ENCODE results near the gene ACMSD.
"Not testable (repeated sequence)": the region's sequence is repeated elsewhere in the genome, so short reads cannot be mapped to it uniquely, and the experiment has no call there.

ACMSD gene

GRCh38 chr2:134907441-134908116 is 69.2 kb downstream of the ACMSD start:
- DNase-seq (ENCODE audit: low read depth), result not testable (repeated sequence)

- no peak for DNase-seq (ENCODE audit: low read depth)
Measured at GRCh38 chr2:134910763-134911399, 72.5 kb downstream of the ACMSD start.

- DNase-seq (ENCODE audit: low read depth), result no peak
Measured at GRCh38 chr2:134911400-134911785, 73.0 kb downstream of the ACMSD start.

GRCh38 chr2:134912361-134912760 is 73.9 kb downstream of the ACMSD start:
- no peak for DNase-seq (ENCODE audit: low read depth)

- DNase-seq (ENCODE audit: low read depth), result no peak
Measured at GRCh38 chr2:134917360-134917865, 79.0 kb downstream of the ACMSD start.

GRCh38 chr2:134917888-134918525 is 79.6 kb downstream of the ACMSD start:
- DNase-seq (ENCODE audit: low read depth), result peak; percentile 82

GRCh38 chr2:134918526-134919340 is 80.3 kb downstream of the ACMSD start, which contains the start of gene CCNT2:
CCNT2 (plus strand) TSS chr2:134918822; CDS start chr2:134918855, 33 bp downstream.
- peak; percentile 100 for DNase-seq (ENCODE audit: low read depth)

- DNase-seq (ENCODE audit: low read depth), result peak; percentile 34
Measured at GRCh38 chr2:134919341-134920210, 81.2 kb downstream of the ACMSD start.

- no peak for DNase-seq (ENCODE audit: low read depth)
Measured at GRCh38 chr2:134924912-134925311, 86.5 kb downstream of the ACMSD start.

GRCh38 chr2:134926231-134926931 is 88.0 kb downstream of the ACMSD start:
- no peak for DNase-seq (ENCODE audit: low read depth)

GRCh38 chr2:134927195-134927594 is 88.8 kb downstream of the ACMSD start:
- DNase-seq (ENCODE audit: low read depth), result no peak

- DNase-seq (ENCODE audit: low read depth), result no peak
Measured at GRCh38 chr2:134932864-134933526, 94.6 kb downstream of the ACMSD start.

- DNase-seq (ENCODE audit: low read depth), result no peak
Measured at GRCh38 chr2:134933732-134934131, 95.3 kb downstream of the ACMSD start.

GRCh38 chr2:134934150-134934549 is 95.7 kb downstream of the ACMSD start:
- no peak for DNase-seq (ENCODE audit: low read depth)

- no peak for DNase-seq (ENCODE audit: low read depth)
Measured at GRCh38 chr2:134934641-134935040, 96.2 kb downstream of the ACMSD start.

- no peak for DNase-seq (ENCODE audit: low read depth)
Measured at GRCh38 chr2:134936691-134937090, 98.3 kb downstream of the ACMSD start.

GRCh38 chr2:134943540-134943939 is 105.1 kb downstream of the ACMSD start:
- no peak for DNase-seq (ENCODE audit: low read depth)

GRCh38 chr2:134944975-134945374 is 106.6 kb downstream of the ACMSD start:
- no peak for DNase-seq (ENCODE audit: low read depth)

- DNase-seq (ENCODE audit: low read depth), result no peak
Measured at GRCh38 chr2:134946073-134946472, 107.7 kb downstream of the ACMSD start.
